GM21526 (cell line): Measurements from ENCODE around the gene CLDN25.

ENCODE experiments used
- ATAC-seq: cut with Tn5 transposase; IDR thresholded peaks from one replicate; pipeline ENCODE4 v1.9.1; 2021; ENCODE audit warnings: moderate library complexity; ENCODE audit not compliant: unreplicated experiment, low FRiP score

The CLDN25 gene

GRCh38 chr11:113806406-113806805 lies 26.8 kb downstream of the CLDN25 start:
- ATAC-seq = no peak

DNA sequence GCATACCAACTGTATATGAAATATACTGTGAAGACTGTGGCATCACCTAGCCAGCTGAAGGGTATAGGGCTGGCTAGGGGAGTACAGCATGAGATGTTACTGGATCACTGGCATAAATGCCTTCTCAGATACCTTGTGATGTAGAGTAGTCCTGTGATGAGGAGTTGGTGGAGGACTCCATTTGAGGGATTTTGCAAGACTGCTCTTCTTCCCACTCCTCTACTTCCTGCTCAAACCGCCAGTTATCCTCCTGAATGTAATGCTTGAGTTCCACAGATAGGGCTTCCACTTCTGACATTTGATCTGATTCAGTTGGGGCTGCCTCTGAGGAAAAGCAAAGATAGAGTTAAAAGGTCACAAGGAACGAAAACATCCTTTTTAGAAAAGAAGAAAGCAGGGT lies 29.3 kb downstream of the CLDN25 start:
- no peak for ATAC-seq

- no peak for ATAC-seq
These were observed 34.6 kb downstream of the CLDN25 start for GRCh38 chr11:113814181-113814580.

DNA sequence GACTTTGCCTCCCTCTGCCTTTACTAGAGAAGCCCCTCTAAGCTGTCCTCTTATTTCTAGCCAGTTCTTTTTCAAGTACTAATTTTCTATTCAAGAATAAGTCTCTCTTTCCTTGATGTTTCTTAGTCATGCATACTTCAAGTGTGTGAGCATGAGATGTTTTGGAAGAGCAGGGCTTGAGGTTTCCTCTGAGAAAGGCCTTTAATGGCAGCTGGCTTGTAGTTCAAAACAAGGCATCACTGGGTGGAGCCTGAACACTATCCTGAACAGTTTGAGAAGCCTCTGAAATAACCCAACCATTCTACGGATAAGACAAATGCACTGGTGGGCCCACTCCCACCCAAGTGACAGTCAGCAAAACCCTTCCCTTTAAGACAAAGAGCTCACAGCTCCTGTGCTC lies 37.6 kb downstream of the CLDN25 start:
- no peak for ATAC-seq

DNA sequence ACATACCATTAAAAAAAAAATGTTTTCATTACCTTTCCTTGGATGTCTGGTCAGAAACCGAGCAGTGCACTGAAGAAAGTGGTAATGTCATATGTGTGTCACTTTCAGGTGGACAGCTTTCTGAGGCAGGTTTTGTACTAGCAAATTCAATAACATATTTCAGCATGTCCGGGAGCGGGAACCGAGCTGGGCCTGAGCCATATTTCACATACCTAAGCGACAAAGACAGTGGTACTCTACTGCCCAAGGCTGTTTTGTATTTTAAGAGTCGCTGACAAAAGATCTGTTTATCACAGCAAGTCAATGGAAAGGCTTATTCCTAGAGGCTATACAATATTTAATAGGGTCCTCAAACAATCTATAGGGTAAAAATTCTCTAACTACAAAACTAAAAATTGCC lies 38.0 kb downstream of the CLDN25 start:
- no peak for ATAC-seq

DNA sequence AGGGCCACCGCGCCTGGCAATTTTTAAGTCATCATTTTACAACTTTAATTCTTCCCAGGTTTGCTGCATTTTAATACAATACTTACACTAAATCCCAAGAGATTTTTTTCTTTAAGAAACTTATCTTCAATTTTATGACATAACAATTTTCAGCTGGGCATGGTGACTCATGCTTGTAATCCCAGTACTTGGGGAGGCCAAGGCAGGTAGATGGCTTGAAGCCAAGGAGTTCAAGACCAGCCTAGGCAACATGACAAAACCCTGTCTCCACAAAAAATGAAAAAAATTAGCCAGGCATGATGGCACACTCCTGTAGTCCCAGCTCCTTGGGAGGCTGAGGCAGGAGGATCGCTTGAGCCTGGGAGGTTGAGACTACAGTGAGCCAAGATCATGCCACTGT lies 38.8 kb downstream of the CLDN25 start:
- no peak for ATAC-seq

DNA sequence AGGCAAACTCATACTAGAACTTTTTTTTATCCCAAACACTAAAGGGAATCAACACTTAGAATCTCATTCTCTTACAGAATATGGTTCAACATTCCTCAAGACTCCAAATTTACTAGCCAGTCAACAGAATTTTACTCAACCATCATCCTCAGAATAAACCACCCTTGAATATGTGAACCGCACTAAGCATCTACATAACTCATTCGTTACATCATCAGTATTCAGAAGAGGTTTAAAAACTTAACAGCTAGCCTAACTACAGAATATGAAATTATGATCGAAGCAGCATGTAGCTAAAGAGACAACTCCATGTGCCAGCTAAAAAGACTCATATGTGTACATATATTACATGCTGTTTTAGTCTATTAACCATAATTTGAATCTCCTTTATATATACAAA lies 47.9 kb downstream of the CLDN25 start:
- ATAC-seq = no peak

DNA sequence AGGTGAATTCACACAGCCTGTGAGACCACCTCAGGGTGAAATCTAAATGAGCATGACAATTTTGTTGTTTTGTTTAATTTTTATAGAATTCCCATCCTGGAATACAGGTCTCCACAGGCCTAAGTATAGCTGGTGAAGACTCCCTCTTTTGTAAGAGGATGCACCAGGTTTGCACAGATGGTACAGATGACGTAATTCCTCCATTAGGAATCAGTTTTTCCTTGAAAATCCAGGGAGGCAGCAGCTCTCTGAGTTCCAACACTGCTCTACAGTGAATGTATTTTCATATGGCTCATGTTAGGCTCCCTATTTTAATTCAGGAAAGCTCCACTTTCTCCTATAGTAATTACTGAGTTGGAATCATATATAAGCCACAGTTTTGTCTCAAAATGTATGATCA lies 48.6 kb downstream of the CLDN25 start:
- no peak for ATAC-seq

DNA sequence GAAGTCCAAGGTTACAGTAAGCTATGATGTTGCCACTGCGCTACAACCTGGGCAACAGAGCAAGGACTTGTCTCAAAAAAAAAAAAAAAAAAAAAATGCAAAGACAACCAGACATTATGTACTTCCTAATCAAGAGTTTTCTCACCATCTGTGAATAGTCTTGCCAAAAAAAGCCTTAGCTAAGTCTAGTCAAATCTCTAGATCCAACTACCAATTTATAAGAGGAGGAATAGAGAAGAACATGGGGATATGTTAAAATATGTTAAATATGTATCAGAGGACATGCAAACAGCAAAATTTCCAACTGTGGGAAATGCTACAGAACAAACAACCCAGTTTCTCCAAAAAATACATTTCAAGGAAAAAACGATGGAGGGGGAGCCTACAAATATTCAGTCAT lies 50.2 kb downstream of the CLDN25 start:
- no peak for ATAC-seq
